HepG2 (cell line): ENCODE data around the gene ZDHHC14. TPM values are rescaled to one million over a fixed set of nuclear protein-coding genes. Genes with fewer than 3 reads are reported as not detected.
A peak's percentile ranks its signal among the peaks of the same experiment; 100 is the strongest.

Source experiments
- AGO2 ChIP-seq: fragments of 200-400 bp; formaldehyde crosslinking; optimal IDR thresholded peaks from 2 replicates; pipeline ENCODE3; 2017; ENCODE audit warnings: mild to moderate bottlenecking, low read depth, low read length, moderate library complexity
- BHLHE40 ChIP-seq: IDR thresholded peaks from 2 replicates; pipeline ENCODE4 v1.6.1; 2011; ENCODE audit warnings: low read length, improper control_type of control experiment
- GABPA ChIP-seq, 2 experiments: IDR thresholded peaks; 2 replicates each; pipeline ENCODE4 v1.6.1; 2011 to 2016; ENCODE audit warnings: low read depth in 2 of 2, low read length in 1 of 2, missing biosample characterization in 1 of 2, missing genetic modification characterization in 1 of 2
- GTF3A ChIP-seq: sonication (generic); formaldehyde crosslinking; conservative IDR thresholded peaks from 2 replicates; pipeline ENCODE4 v1.4.0; 2020; ENCODE audit warnings: mild to moderate bottlenecking, missing genetic modification reagents
- IRF1 ChIP-seq: sonication (generic); formaldehyde crosslinking; IDR thresholded peaks from 2 replicates; pipeline ENCODE4 v1.4.0; 2020; ENCODE audit warnings: low read depth, mild to moderate bottlenecking, missing genetic modification reagents
- ISL2 ChIP-seq: sonication (generic); formaldehyde crosslinking; IDR thresholded peaks from 2 replicates; pipeline ENCODE4 v1.5.0; 2020; ENCODE audit warnings: missing genetic modification reagents
- MED13 ChIP-seq: sonication (generic); formaldehyde crosslinking; IDR thresholded peaks from 2 replicates; pipeline ENCODE4 v1.5.0; 2020; ENCODE audit warnings: missing genetic modification reagents
- NBN ChIP-seq: fragments of 450-650 bp; conservative IDR thresholded peaks from 2 replicates; pipeline ENCODE4 v1.6.1; 2017
- NFE2L1 ChIP-seq: sonication (generic); formaldehyde crosslinking; IDR thresholded peaks from 2 replicates; pipeline ENCODE4 v1.4.0; 2020; ENCODE audit warnings: missing genetic modification reagents, mild to moderate bottlenecking, borderline replicate concordance
- NR3C1 ChIP-seq: sonication (generic); formaldehyde crosslinking; IDR thresholded peaks from 2 replicates; pipeline ENCODE4 v1.4.0; 2020; ENCODE audit warnings: missing genetic modification reagents
- POGK ChIP-seq: sonication (generic); formaldehyde crosslinking; conservative IDR thresholded peaks from 2 replicates; pipeline ENCODE4 v1.8.0; 2022; ENCODE audit warnings: mild to moderate bottlenecking, moderate library complexity, missing genetic modification reagents
- REPIN1 ChIP-seq: sonication (generic); formaldehyde crosslinking; IDR thresholded peaks from 2 replicates; pipeline ENCODE4 v1.8.0; 2022; ENCODE audit warnings: missing genetic modification reagents, low read depth, mild to moderate bottlenecking, borderline replicate concordance
- SALL1 ChIP-seq: sonication (generic); formaldehyde crosslinking; IDR thresholded peaks from 2 replicates; pipeline ENCODE4 v1.8.0; 2022; ENCODE audit warnings: mild to moderate bottlenecking, missing genetic modification reagents
- YY1 ChIP-seq: IDR thresholded peaks from 2 replicates; pipeline ENCODE4 v1.6.1; 2011; ENCODE audit warnings: low read length, low read depth, moderate library complexity, mild to moderate bottlenecking; ENCODE audit not compliant: insufficient read depth, insufficient replicate concordance
- ZBTB2 ChIP-seq: sonication (generic); formaldehyde crosslinking; IDR thresholded peaks from 2 replicates; pipeline ENCODE4 v1.8.0; 2022; ENCODE audit warnings: low read depth, missing genetic modification reagents
- ZBTB26 ChIP-seq: IDR thresholded peaks from 2 replicates; pipeline ENCODE4 v1.6.1; 2016; ENCODE audit warnings: missing compliant biosample characterization, missing genetic modification reagents, borderline replicate concordance
- ZFP90 ChIP-seq: sonication (generic); formaldehyde crosslinking; IDR thresholded peaks from 2 replicates; pipeline ENCODE4 v1.8.0; 2022; ENCODE audit warnings: missing genetic modification reagents, mild to moderate bottlenecking, inconsistent platforms, borderline replicate concordance
- ZKSCAN1 ChIP-seq: fragments of 150-350 bp; IDR thresholded peaks from 2 replicates; pipeline ENCODE4 v1.6.1; 2014; ENCODE audit warnings: low read length
- ZNF263 ChIP-seq: sonication (generic); formaldehyde crosslinking; IDR thresholded peaks from 2 replicates; pipeline ENCODE4 v1.4.0; 2020; ENCODE audit warnings: missing genetic modification reagents
- ZNF530 ChIP-seq: sonication (generic); formaldehyde crosslinking; IDR thresholded peaks from 2 replicates; pipeline ENCODE4 v1.5.0; 2020; ENCODE audit warnings: low read depth, mild to moderate bottlenecking, missing genetic modification reagents
- ZNF569 ChIP-seq: sonication (generic); formaldehyde crosslinking; IDR thresholded peaks from 2 replicates; pipeline ENCODE4 v1.5.0; 2020; ENCODE audit warnings: mild to moderate bottlenecking, missing genetic modification reagents, moderate library complexity, borderline replicate concordance
- ZNF614 ChIP-seq: IDR thresholded peaks from 2 replicates; pipeline ENCODE4 v1.6.1; 2018; ENCODE audit warnings: missing biosample characterization, missing genetic modification reagents, inconsistent platforms, borderline replicate concordance
- ZNF737 ChIP-seq: sonication (generic); formaldehyde crosslinking; IDR thresholded peaks from 2 replicates; pipeline ENCODE4 v1.5.0; 2020; ENCODE audit warnings: missing genetic modification reagents, mild to moderate bottlenecking, borderline replicate concordance
- polyA plus RNA-seq, 8 experiments: library from polyadenylated mRNA; depleted of rRNA in 3 of 8; stranded (reverse) in 7 of 8; unstranded in 1 of 8; fragments of >200 nt; fragmentation: Illumina TruSeq in 4 of 8; extraction: Trizol in 4 of 8; gene quantifications; 2 replicates each; pipeline versions ENCODE4 v1.2.1 to v1.2.3, GENCODE V29; 2011 to 2016; ENCODE audit warnings: low read depth in 4 of 8, missing spikeins in 1 of 8, mixed read lengths in 1 of 8; ENCODE audit not compliant: insufficient read depth in 1 of 8
- total RNA-seq, 5 experiments: library from RNA; depleted of rRNA; stranded (reverse); fragments of >200 nt; fragmentation: Illumina TruSeq; extraction: Trizol; gene quantifications; 2 replicates each; pipeline ENCODE4 v1.2.3, GENCODE V29; 2016; ENCODE audit warnings: low read depth in 1 of 5
- TF ChIP-seq, protein P1 (sequence below): sonication (generic); formaldehyde crosslinking; IDR thresholded peaks from 2 replicates; pipeline ENCODE4 v1.8.1; 2023; ENCODE audit warnings: mild to moderate bottlenecking, missing genetic modification reagents, borderline replicate concordance

Gene ZDHHC14
- total and polyA plus RNA-seq, 2 of the 13 experiments (the other 11 are each of a cell fraction or from before 2014, with no cell fraction given): 3.7 to 9.5 TPM

DNA sequence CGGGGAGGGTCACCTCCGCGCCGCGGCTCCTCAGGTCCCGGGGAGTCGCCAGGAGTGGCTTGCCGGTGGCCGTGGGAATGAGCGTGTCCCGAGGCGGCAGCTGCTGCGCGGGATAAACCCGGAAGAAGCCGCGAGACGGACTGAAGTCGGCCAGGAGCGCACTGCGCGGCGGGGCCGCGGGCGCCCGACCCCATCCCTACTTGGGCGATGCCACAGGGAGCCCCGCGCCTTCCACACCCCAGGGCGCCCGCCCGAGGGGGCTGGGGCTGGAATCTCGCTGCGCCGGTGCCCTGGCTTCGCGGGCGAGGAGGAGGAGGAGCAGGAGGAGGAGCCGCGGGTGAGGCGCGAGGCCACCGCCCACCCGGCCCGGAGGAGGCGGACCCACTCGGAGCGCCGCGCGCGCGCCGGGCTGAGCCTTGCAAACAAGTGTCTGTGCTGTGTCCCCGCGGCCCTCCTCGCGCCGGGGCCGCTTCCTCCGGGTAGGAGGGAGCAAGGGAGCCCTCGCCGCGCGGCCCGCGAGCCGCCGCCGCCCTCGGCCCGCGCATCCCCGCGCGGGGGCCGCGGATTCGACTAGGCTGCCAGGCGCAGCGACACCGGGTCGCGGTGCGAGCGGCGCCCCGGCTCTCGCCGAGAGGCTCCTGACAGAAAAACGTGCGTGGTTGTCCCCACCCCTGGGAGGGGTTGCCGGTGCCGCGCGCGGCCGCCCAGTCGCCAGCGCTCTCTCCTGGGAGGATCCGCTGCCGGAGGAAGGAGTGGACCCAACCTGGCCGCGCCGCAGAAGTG is at the start of gene ZDHHC14 (continued):
- TF ChIP-seq ZBTB26 (CRISPR knock-in tag) (0 out of 2 replicates have a peak, but pooled peaks have one; percentile 22), POGK (CRISPR knock-in tag) (peak; percentile 89; the same call in 1 of the 2 replicates), GTF3A (CRISPR knock-in tag) (no peak), ZKSCAN1 (no peak), ZNF614 (CRISPR knock-in tag) (peak; percentile 35; the same call in 1 of the 2 replicates), ZNF263 (CRISPR knock-in tag) (peak; percentile 90), ISL2 (CRISPR knock-in tag) (peak; percentile 66; the same call in 1 of the 2 replicates), AGO2 (peak; percentile 21), SALL1 (CRISPR knock-in tag) (peak; percentile 44; the same call in 1 of the 2 replicates), IRF1 (CRISPR knock-in tag) (no peak), ZFP90 (CRISPR knock-in tag) (no peak; the same call in 1 of the 2 replicates), MED13 (CRISPR knock-in tag) (peak; percentile 68; the same call in 1 of the 2 replicates), NR3C1 (CRISPR knock-in tag) (no peak), ZBTB2 (no peak), ZNF530 (CRISPR knock-in tag) (0 out of 2 replicates have a peak, but pooled peaks have one; percentile 25), YY1 (peak; percentile 51), NBN (no peak), ZNF737 (CRISPR knock-in tag) (no peak), REPIN1 (CRISPR knock-in tag) (peak; percentile 59; the same call in 1 of the 2 replicates), ZNF569 (no peak), BHLHE40 (no peak), NFE2L1 (CRISPR knock-in tag) (no peak), GABPA (IDR thresholded peaks at IDR 0.05; ENCODE audit: low read depth, low read length) (no peak), GABPA (CRISPR knock-in tag; IDR thresholded peaks at IDR 0.05; ENCODE audit: low read depth) (no peak)
- TF ChIP-seq, protein P1, sequence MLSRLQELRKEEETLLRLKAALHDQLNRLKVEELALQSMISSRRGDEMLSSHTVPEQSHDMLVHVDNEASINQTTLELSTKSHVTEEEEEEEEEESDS (CRISPR knock-in tag): 0 out of 2 replicates have a peak, but pooled peaks have one; percentile 7
